ENCODE measurements around the gene OLFM2.
"Not testable (repeated sequence)": the region's sequence is repeated elsewhere in the genome, so short reads cannot be mapped to it uniquely, and the experiment has no call there.

OLFM2 gene

DNA sequence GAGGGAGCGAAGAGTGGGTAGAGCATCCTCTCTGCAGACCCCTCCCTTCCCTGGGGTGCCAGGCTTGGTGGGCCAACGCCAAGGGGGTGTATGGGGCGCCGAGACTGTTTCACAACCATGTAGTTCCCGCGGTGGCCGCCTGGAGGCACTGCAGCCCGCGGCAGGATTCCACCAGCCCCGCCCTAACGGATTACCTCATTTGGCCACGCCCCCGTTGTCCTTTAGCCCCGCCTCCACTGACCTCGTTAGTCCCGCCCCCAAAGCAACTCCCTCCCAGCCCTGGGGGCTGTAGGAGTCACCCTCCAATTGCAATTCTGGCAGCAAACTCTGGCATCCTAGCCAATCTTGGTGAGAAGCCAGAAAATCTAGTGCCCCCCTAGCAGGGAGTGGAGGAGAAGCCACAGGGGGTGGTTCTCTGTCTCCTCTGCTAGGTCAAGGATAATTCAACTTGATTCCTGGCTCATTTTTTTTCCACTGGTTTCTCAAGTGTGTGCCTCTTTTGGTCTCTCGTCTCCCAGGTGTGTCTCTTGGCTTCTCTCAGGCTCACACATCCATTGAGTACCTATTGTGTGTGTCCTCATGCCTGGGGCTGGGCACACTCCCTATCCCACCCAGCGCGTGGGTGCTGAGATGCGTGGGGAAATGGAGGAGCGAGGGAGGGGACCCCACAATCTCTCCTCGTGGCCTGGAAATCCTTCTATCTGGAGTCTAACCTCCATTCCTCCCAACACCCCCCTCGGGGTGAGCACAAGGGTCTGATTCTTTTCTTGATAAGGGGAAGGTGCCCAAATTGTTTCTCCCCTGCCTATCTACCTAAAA, 2.0 kb downstream of the OLFM2 start:
- H2BK15ac ChIP-seq (replicated peaks; ENCODE audit: low read depth) = no peak overlapping the region
- H3K4me1 ChIP-seq (ENCODE audit: control insufficient read depth, low read depth, low read length) = peaks cover 8% of the 10 kb centered on the region
- H4K5ac ChIP-seq (ENCODE audit: low read length) = no peak overlapping the region
- H3K18ac ChIP-seq (ENCODE audit: low read length) = no peak overlapping the region
- no peak overlapping the region for H4K8ac ChIP-seq (ENCODE audit: low read depth, low read length)
- no peaks in the 10 kb centered on the region for H3K27me3 ChIP-seq (ENCODE audit: insufficient read depth, low read length, poor library complexity)
- no peak overlapping the region for H3K4ac ChIP-seq (ENCODE audit: low read depth, low read length)
- H3K79me1 ChIP-seq (ENCODE audit: low read length) = no peaks in the 10 kb centered on the region
- no peak overlapping the region for H3K4me3 ChIP-seq (ENCODE audit: low read length)
- H3K23ac ChIP-seq (ENCODE audit: low read length) = no peak overlapping the region
- no CpG with 5 or more reads among the region's 23 CpGs for WGBS (ENCODE audit: extremely low coverage, insufficient coverage, low lambda C conversion rate)
- no peak overlapping the region for H2BK120ac ChIP-seq (ENCODE audit: low read depth, low read length)
- no peak overlapping the region for H3K27ac ChIP-seq (ENCODE audit: low read depth, low read length)
- H2AK5ac ChIP-seq (ENCODE audit: low read length) = no peak overlapping the region
- DNase-seq = peak; percentile 87
- H3K4me2 ChIP-seq (ENCODE audit: low read length) = no peak overlapping the region
- no peak overlapping the region for H3K56ac ChIP-seq (ENCODE audit: low read length)
- H3K79me2 ChIP-seq (ENCODE audit: control insufficient read depth, insufficient read depth, low read length) = no peaks in the 10 kb centered on the region
- H3K36me3 ChIP-seq (ENCODE audit: control insufficient read depth, insufficient read depth, low read length) = no peaks in the 10 kb centered on the region
- H2BK5ac ChIP-seq (ENCODE audit: low read length) = no peak overlapping the region
- no peak overlapping the region for H3K9ac ChIP-seq (ENCODE audit: low read length)

DNA sequence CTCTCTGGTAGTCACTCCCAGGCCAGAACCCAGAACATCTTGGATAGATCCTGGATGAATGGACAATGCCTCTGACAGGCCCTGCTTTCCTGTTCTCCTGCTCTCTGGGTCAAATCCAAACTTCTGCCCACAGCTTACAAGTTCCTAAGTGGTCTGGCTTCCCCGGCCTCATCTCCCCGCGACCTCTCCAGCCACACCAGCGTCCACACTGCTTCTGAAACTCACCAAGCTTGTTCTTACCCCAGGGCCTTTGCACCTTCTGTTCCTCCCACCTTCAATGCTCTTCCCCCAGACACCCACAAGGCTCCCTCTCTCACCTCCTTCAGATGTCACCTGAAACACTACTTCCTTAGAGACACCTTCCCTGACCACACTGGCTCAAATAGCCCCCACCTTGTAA, 3.5 kb downstream of the OLFM2 start:
- H3K4ac ChIP-seq (ENCODE audit: low read depth, low read length) = no peak overlapping the region
- H2AK5ac ChIP-seq (ENCODE audit: low read length) = no peak overlapping the region
- H3K4me1 ChIP-seq (ENCODE audit: control insufficient read depth, low read depth, low read length) = peaks cover 8% of the 10 kb centered on the region
- H3K4me3 ChIP-seq (ENCODE audit: low read length) = no peak overlapping the region
- no peak overlapping the region for H2BK5ac ChIP-seq (ENCODE audit: low read length)
- no peak overlapping the region for H3K18ac ChIP-seq (ENCODE audit: low read length)
- H3K79me2 ChIP-seq (ENCODE audit: control insufficient read depth, insufficient read depth, low read length) = no peaks in the 10 kb centered on the region
- DNase-seq = no peak
- H3K4me2 ChIP-seq (ENCODE audit: low read length) = no peak overlapping the region
- H3K9ac ChIP-seq (ENCODE audit: low read length) = no peak overlapping the region
- H3K79me1 ChIP-seq (ENCODE audit: low read length) = no peaks in the 10 kb centered on the region
- H3K56ac ChIP-seq (ENCODE audit: low read length) = no peak overlapping the region
- H2BK120ac ChIP-seq (ENCODE audit: low read depth, low read length) = no peak overlapping the region
- no peak overlapping the region for H4K8ac ChIP-seq (ENCODE audit: low read depth, low read length)
- H3K27ac ChIP-seq (ENCODE audit: low read depth, low read length) = no peak overlapping the region
- no peak overlapping the region for H2BK15ac ChIP-seq (replicated peaks; ENCODE audit: low read depth)
- no peak overlapping the region for H3K23ac ChIP-seq (ENCODE audit: low read length)
- H3K27me3 ChIP-seq (ENCODE audit: insufficient read depth, low read length, poor library complexity) = no peaks in the 10 kb centered on the region
- no CpG with 5 or more reads among the region's 4 CpGs for WGBS (ENCODE audit: extremely low coverage, insufficient coverage, low lambda C conversion rate)
- H4K5ac ChIP-seq (ENCODE audit: low read length) = no peak overlapping the region
- no peaks in the 10 kb centered on the region for H3K36me3 ChIP-seq (ENCODE audit: control insufficient read depth, insufficient read depth, low read length)

DNA sequence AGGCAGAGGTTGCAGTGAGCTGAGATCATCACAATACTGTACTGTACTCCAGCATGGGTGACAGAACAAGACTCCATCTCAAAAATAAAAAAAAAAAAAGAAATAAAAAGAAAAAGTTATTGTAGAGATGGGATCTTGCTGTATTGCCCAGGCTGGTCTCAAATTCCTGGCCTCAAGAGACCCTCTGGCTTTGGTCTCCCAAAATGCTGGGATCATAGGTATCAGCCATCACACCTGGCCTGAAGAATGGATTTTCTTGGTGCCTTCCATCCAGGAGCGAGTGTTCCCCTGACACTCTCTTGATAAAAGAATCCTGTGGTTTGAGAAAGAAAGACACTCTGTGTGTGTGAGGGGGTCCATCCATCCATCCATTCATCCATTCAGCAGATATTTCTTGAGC, 4.7 kb downstream of the OLFM2 start:
- DNase-seq = no peak
- no peak overlapping the region for H3K27ac ChIP-seq (ENCODE audit: low read depth, low read length)
- H3K9ac ChIP-seq (ENCODE audit: low read length) = no peak overlapping the region
- H3K18ac ChIP-seq (ENCODE audit: low read length) = no peak overlapping the region
- peaks cover 8% of the 10 kb centered on the region for H3K4me1 ChIP-seq (ENCODE audit: control insufficient read depth, low read depth, low read length)
- H3K4ac ChIP-seq (ENCODE audit: low read depth, low read length) = no peak overlapping the region
- H4K5ac ChIP-seq (ENCODE audit: low read length) = no peak overlapping the region
- H2BK15ac ChIP-seq (replicated peaks; ENCODE audit: low read depth) = no peak overlapping the region
- no peaks in the 10 kb centered on the region for H3K36me3 ChIP-seq (ENCODE audit: control insufficient read depth, insufficient read depth, low read length)
- H2BK120ac ChIP-seq (ENCODE audit: low read depth, low read length) = no peak overlapping the region
- H3K27me3 ChIP-seq (ENCODE audit: insufficient read depth, low read length, poor library complexity) = no peaks in the 10 kb centered on the region
- H4K8ac ChIP-seq (ENCODE audit: low read depth, low read length) = no peak overlapping the region
- H3K56ac ChIP-seq (ENCODE audit: low read length) = no peak overlapping the region
- H2AK5ac ChIP-seq (ENCODE audit: low read length) = no peak overlapping the region
- H2BK5ac ChIP-seq (ENCODE audit: low read length) = no peak overlapping the region
- no peak overlapping the region for H3K23ac ChIP-seq (ENCODE audit: low read length)
- no peak overlapping the region for H3K4me2 ChIP-seq (ENCODE audit: low read length)
- no CpG with 5 or more reads among the region's 1 CpG for WGBS (ENCODE audit: extremely low coverage, insufficient coverage, low lambda C conversion rate)
- no peaks in the 10 kb centered on the region for H3K79me1 ChIP-seq (ENCODE audit: low read length)
- H3K79me2 ChIP-seq (ENCODE audit: control insufficient read depth, insufficient read depth, low read length) = no peaks in the 10 kb centered on the region
- no peak overlapping the region for H3K4me3 ChIP-seq (ENCODE audit: low read length)

DNA sequence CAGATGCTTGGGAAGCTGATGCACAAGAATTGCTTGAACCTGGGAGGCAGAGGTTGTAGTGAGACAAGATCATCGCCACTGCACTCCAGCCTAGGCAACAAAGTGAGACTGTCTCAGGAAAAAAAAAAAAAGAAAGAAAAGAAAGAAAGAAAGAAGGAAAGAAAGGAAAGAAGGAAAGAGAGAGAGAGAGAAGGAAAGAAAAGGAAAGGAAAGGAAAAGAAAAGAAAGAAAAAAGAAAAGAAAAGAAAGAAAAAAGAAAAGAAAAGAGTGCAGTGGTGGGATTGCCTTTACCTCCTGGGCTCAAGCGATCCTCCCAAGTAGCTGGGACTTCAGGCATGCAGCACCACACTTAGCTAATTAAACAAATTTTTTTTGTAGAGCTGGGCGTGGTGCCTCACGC, 12.9 kb downstream of the OLFM2 start:
- H3K56ac ChIP-seq (ENCODE audit: low read length) = no peak overlapping the region
- no peak overlapping the region for H3K18ac ChIP-seq (ENCODE audit: low read length)
- H2BK5ac ChIP-seq (ENCODE audit: low read length) = no peak overlapping the region
- H2BK120ac ChIP-seq (ENCODE audit: low read depth, low read length) = no peak overlapping the region
- H3K23ac ChIP-seq (ENCODE audit: low read length) = no peak overlapping the region
- H3K79me2 ChIP-seq (ENCODE audit: control insufficient read depth, insufficient read depth, low read length) = no peaks in the 10 kb centered on the region
- no peak for DNase-seq
- no CpG with 5 or more reads among the region's 4 CpGs for WGBS (ENCODE audit: extremely low coverage, insufficient coverage, low lambda C conversion rate)
- no peak overlapping the region for H2BK15ac ChIP-seq (replicated peaks; ENCODE audit: low read depth)
- H3K4me1 ChIP-seq (ENCODE audit: control insufficient read depth, low read depth, low read length) = no peaks in the 10 kb centered on the region
- H4K8ac ChIP-seq (ENCODE audit: low read depth, low read length) = no peak overlapping the region
- H3K27me3 ChIP-seq (ENCODE audit: insufficient read depth, low read length, poor library complexity) = no peaks in the 10 kb centered on the region
- H3K4me3 ChIP-seq (ENCODE audit: low read length) = no peak overlapping the region
- no peaks in the 10 kb centered on the region for H3K79me1 ChIP-seq (ENCODE audit: low read length)
- no peaks in the 10 kb centered on the region for H3K36me3 ChIP-seq (ENCODE audit: control insufficient read depth, insufficient read depth, low read length)
- H3K4me2 ChIP-seq (ENCODE audit: low read length) = no peak overlapping the region
- no peak overlapping the region for H3K27ac ChIP-seq (ENCODE audit: low read depth, low read length)
- no peak overlapping the region for H3K9ac ChIP-seq (ENCODE audit: low read length)
- no peak overlapping the region for H3K4ac ChIP-seq (ENCODE audit: low read depth, low read length)
- H4K5ac ChIP-seq (ENCODE audit: low read length) = no peak overlapping the region
- no peak overlapping the region for H2AK5ac ChIP-seq (ENCODE audit: low read length)

DNA sequence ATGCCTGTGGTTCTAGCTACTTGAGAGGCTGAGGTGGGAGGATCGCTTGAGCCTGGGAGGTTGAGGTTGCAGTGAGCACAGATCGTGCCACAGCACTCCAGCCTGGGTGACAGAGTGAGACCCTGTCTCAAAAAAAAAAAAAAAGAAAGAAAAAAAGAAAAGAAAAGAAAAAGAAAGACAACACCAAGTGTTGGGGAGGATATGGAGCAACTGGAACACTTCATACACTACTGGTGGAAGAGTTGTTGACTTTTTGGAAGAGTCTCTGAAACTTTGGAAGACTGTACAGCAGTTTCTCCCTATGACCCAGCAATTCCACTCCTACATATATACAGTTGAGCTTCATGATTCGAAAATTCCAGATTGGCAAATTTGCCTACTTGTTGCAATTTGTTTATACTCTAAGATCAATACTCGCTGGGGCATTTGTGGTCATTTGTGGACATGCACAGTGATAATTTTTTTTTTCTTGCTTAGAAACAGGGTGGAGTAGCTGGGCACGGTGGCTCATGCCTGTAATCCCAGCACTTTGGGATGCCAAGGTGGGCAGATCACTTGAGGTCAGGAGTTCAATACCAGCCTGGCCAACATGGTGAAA, 13.4 kb downstream of the OLFM2 start:
- WGBS (ENCODE audit: extremely low coverage, insufficient coverage, low lambda C conversion rate) = no CpG with 5 or more reads among the region's 5 CpGs

More for the DNA sequence above, 13.4 kb downstream of the OLFM2 start:
- H4K5ac ChIP-seq (ENCODE audit: low read length); H3K56ac ChIP-seq (ENCODE audit: low read length); H3K4ac ChIP-seq (ENCODE audit: low read depth, low read length); H3K27ac ChIP-seq (ENCODE audit: low read depth, low read length); H3K4me2 ChIP-seq (ENCODE audit: low read length); H3K18ac ChIP-seq (ENCODE audit: low read length); H3K4me1 ChIP-seq (ENCODE audit: control insufficient read depth, low read depth, low read length); H3K23ac ChIP-seq (ENCODE audit: low read length); H4K8ac ChIP-seq (ENCODE audit: low read depth, low read length); H3K36me3 ChIP-seq (ENCODE audit: control insufficient read depth, insufficient read depth, low read length); DNase-seq; H3K9ac ChIP-seq (ENCODE audit: low read length); H3K79me2 ChIP-seq (ENCODE audit: control insufficient read depth, insufficient read depth, low read length); H2BK120ac ChIP-seq (ENCODE audit: low read depth, low read length); H2AK5ac ChIP-seq (ENCODE audit: low read length); H2BK15ac ChIP-seq (replicated peaks; ENCODE audit: low read depth); H3K79me1 ChIP-seq (ENCODE audit: low read length); H3K27me3 ChIP-seq (ENCODE audit: insufficient read depth, low read length, poor library complexity); H3K4me3 ChIP-seq (ENCODE audit: low read length); H2BK5ac ChIP-seq (ENCODE audit: low read length): not testable (repeated sequence)
